ENCODE data around the gene ADGRV1. TPM values are rescaled to one million over a fixed set of nuclear protein-coding genes. Genes with fewer than 3 reads are reported as not detected.

Gene ADGRV1
- total and polyA plus RNA-seq, 4 donors = 0.36 to 0.64 (median 0.50) TPM

- ATAC-seq (ENCODE audit: low FRiP score) (no peak), DNase-seq (no peak)
- H3K9me3 ChIP-seq (ENCODE audit: control insufficient read depth, low read length) = no peaks in the 10 kb centered on the region
- intact Hi-C loops (cut with DNase I) = no loop called here
- no peak overlapping the region for H3K27ac ChIP-seq (ENCODE audit: low read depth in 1 of 2, low read length in 2 of 2)
- H3K4me3 ChIP-seq (ENCODE audit: low read length in 2 of 2) = no peak overlapping the region
- 62 to 70% methylated on average over 1 of the region's 1 CpG for WGBS, 2 donors
- H3K36me3 ChIP-seq (ENCODE audit: control insufficient read depth in 1 of 2, insufficient read depth in 2 of 2, low read length in 1 of 2) = no peaks in the 10 kb centered on the region
- H3K4me1 ChIP-seq (ENCODE audit: control insufficient read depth in 1 of 2, insufficient read depth in 2 of 2, low read length in 2 of 2) = peaks cover 3 to 4% of the 10 kb centered on the region in 2 donors
- H3K27me3 ChIP-seq (ENCODE audit: control insufficient read depth in 1 of 2, insufficient read depth in 2 of 2, low read length in 1 of 2) = no peaks in the 10 kb centered on the region
Observed at GRCh38 chr5:91168859-91169258, 610.3 kb downstream of the ADGRV1 start.

DNA sequence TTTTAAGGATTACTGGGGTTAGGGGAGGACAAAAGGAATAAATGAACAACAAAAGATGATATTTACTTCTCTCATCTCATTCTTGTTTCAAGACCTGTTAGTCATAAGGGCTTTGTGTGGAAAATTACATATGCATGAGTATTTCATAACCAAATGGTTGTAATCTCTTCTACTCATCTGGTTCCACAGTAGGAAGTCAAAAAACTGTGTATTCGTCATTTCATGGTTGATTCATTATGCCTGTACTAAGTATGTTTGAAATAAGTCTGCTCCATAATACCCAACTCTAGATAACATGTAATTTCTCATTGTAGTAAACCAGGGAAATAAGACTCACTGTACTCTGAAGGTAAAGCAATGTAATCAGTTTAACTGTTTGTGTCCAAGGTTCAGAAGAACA is 611.7 kb downstream of the ADGRV1 start:
- no peaks in the 10 kb centered on the region for H3K36me3 ChIP-seq (ENCODE audit: control insufficient read depth in 1 of 2, insufficient read depth in 2 of 2, low read length in 1 of 2)
- no peak overlapping the region for H3K27ac ChIP-seq (ENCODE audit: low read depth in 1 of 2, low read length in 2 of 2)
- no peaks in the 10 kb centered on the region for H3K9me3 ChIP-seq (ENCODE audit: control insufficient read depth, low read length)
- 0% methylated on average over 1 of the region's 1 CpG for WGBS, 2 donors
- DNase-seq = no peak
- H3K4me3 ChIP-seq (ENCODE audit: low read length in 2 of 2) = no peak overlapping the region
- no peak for ATAC-seq (ENCODE audit: low FRiP score)
- intact Hi-C loops (cut with DNase I) = no loop called here
- no peaks in the 10 kb centered on the region for H3K27me3 ChIP-seq (ENCODE audit: control insufficient read depth in 1 of 2, insufficient read depth in 2 of 2, low read length in 1 of 2)
- peaks cover 0 to 1% of the 10 kb centered on the region in 2 donors for H3K4me1 ChIP-seq (ENCODE audit: control insufficient read depth in 1 of 2, insufficient read depth in 2 of 2, low read length in 2 of 2)

- Histone ChIP-seq H3K27me3 (ENCODE audit: control insufficient read depth in 1 of 2, insufficient read depth in 2 of 2, low read length in 1 of 2) (no peaks in the 10 kb centered on the region), H3K27ac (ENCODE audit: low read depth in 1 of 2, low read length in 2 of 2) (no peak overlapping the region), H3K4me1 (ENCODE audit: control insufficient read depth in 1 of 2, insufficient read depth in 2 of 2, low read length in 2 of 2) (peaks cover 0 to under 1% of the 10 kb centered on the region in 2 donors), H3K36me3 (ENCODE audit: control insufficient read depth in 1 of 2, insufficient read depth in 2 of 2, low read length in 1 of 2) (no peaks in the 10 kb centered on the region), H3K9me3 (ENCODE audit: control insufficient read depth, low read length) (no peaks in the 10 kb centered on the region), H3K4me3 (ENCODE audit: low read length in 2 of 2) (no peak overlapping the region)
- ATAC-seq (ENCODE audit: low FRiP score) (no peak), DNase-seq (no peak)
- intact Hi-C loops (cut with DNase I) = no loop called here
- 75 to 86% methylated on average over 2 of the region's 2 CpGs for WGBS, 2 donors
Observed at GRCh38 chr5:91171322-91171721, 612.7 kb downstream of the ADGRV1 start.

DNA sequence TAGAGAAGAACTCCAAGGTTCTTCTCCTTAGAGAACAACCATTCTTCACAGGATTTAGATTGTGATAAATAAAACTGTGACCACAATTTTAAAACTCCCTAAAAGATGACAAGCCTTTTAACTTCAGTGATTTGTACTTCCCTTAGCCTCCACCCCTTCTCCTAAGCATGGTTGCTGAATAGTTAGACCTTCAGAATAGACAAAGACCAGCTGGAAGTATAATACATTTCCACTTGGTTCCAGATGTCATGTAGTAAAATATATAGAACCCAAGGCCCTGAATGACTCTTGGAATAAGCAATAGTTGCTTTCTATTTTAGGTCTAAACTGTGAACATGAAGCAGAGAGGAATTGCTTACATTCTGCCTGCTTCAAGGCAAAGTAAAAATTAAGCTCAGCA is 615.8 kb downstream of the ADGRV1 start:
- Histone ChIP-seq H3K4me1 (ENCODE audit: control insufficient read depth in 1 of 2, insufficient read depth in 2 of 2, low read length in 2 of 2) (no peaks in the 10 kb centered on the region), H3K36me3 (ENCODE audit: control insufficient read depth in 1 of 2, insufficient read depth in 2 of 2, low read length in 1 of 2) (no peaks in the 10 kb centered on the region), H3K27me3 (ENCODE audit: control insufficient read depth in 1 of 2, insufficient read depth in 2 of 2, low read length in 1 of 2) (no peaks in the 10 kb centered on the region), H3K4me3 (ENCODE audit: low read length in 2 of 2) (no peak overlapping the region), H3K27ac (ENCODE audit: low read depth in 1 of 2, low read length in 2 of 2) (no peak overlapping the region), H3K9me3 (ENCODE audit: control insufficient read depth, low read length) (no peaks in the 10 kb centered on the region)
- ATAC-seq (ENCODE audit: low FRiP score) = no peak
- no peak for DNase-seq
- intact Hi-C loops (cut with DNase I) = no loop called here

DNA sequence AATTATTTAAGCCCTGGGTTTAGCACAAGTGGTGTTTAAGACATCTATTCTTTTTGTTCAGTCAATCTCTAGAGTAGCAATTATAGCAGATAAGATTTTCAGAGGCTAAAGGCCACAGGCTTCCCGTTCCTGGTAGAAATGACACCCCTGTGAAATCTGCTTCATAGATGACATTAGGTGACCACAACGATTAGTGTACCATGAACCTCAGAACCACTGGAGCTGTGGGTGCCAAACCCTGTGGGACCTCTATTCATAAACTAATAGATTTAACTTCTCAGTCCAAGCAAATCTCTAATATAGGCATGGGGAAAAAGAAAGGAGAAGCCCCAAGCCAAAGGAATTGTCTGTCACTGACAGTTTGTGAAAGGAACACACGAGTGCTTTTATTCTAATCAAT is 617.1 kb downstream of the ADGRV1 start:
- H3K27ac ChIP-seq (ENCODE audit: low read depth in 1 of 2, low read length in 2 of 2) = no peak overlapping the region
- no peaks in the 10 kb centered on the region for H3K36me3 ChIP-seq (ENCODE audit: control insufficient read depth in 1 of 2, insufficient read depth in 2 of 2, low read length in 1 of 2)
- no peak for ATAC-seq (ENCODE audit: low FRiP score)
- WGBS, 2 donors = 82 to 83% methylated on average over 3 of the region's 3 CpGs
- no peaks in the 10 kb centered on the region for H3K4me1 ChIP-seq (ENCODE audit: control insufficient read depth in 1 of 2, insufficient read depth in 2 of 2, low read length in 2 of 2)
- no peak for DNase-seq
- H3K27me3 ChIP-seq (ENCODE audit: control insufficient read depth in 1 of 2, insufficient read depth in 2 of 2, low read length in 1 of 2) = no peaks in the 10 kb centered on the region
- intact Hi-C loops (cut with DNase I) = no loop called here
- no peak overlapping the region for H3K4me3 ChIP-seq (ENCODE audit: low read length in 2 of 2)
- no peaks in the 10 kb centered on the region for H3K9me3 ChIP-seq (ENCODE audit: control insufficient read depth, low read length)

GRCh38 chr5:91176288-91177016 is 617.9 kb downstream of the ADGRV1 start:
- intact Hi-C loops (cut with DNase I) = no loop called here
- no peaks in the 10 kb centered on the region for H3K36me3 ChIP-seq (ENCODE audit: control insufficient read depth in 1 of 2, insufficient read depth in 2 of 2, low read length in 1 of 2)
- DNase-seq (no peak), ATAC-seq (ENCODE audit: low FRiP score) (no peak)
- H3K27me3 ChIP-seq (ENCODE audit: control insufficient read depth in 1 of 2, insufficient read depth in 2 of 2, low read length in 1 of 2) = no peaks in the 10 kb centered on the region
- no peak overlapping the region for H3K4me3 ChIP-seq (ENCODE audit: low read length in 2 of 2)
- no peaks in the 10 kb centered on the region for H3K4me1 ChIP-seq (ENCODE audit: control insufficient read depth in 1 of 2, insufficient read depth in 2 of 2, low read length in 2 of 2)
- WGBS, 2 donors = 57 to 62% methylated on average over 6 of the region's 6 CpGs
- H3K27ac ChIP-seq (ENCODE audit: low read depth in 1 of 2, low read length in 2 of 2) = no peak overlapping the region
- no peaks in the 10 kb centered on the region for H3K9me3 ChIP-seq (ENCODE audit: control insufficient read depth, low read length)

DNA sequence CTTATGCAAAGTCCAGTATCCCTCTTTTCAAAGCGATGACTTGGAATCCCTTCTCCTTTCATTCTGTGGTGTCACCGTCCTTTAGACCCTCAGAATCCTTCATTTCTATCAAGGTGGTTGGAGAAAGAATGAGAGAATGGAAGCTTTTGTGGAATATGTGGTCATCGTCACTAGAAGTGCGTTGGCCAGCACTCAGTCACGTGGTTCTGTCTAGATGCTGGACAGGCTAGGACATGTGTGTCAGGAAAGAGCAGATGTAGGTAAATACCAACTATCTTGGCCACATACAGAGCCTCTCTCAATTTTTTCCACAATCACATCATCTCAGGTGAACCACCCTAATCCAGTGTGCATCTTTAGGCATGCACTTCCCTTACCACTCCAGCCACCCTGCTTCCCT is 618.5 kb downstream of the ADGRV1 start:
- no peak overlapping the region for H3K27ac ChIP-seq (ENCODE audit: low read depth in 1 of 2, low read length in 2 of 2)
- DNase-seq (no peak), ATAC-seq (ENCODE audit: low FRiP score) (no peak)
- no peaks in the 10 kb centered on the region for H3K36me3 ChIP-seq (ENCODE audit: control insufficient read depth in 1 of 2, insufficient read depth in 2 of 2, low read length in 1 of 2)
- WGBS, 2 donors = 97 to 99% methylated on average over 5 of the region's 5 CpGs
- H3K4me3 ChIP-seq (ENCODE audit: low read length in 2 of 2) = no peak overlapping the region
- H3K27me3 ChIP-seq (ENCODE audit: control insufficient read depth in 1 of 2, insufficient read depth in 2 of 2, low read length in 1 of 2) = no peaks in the 10 kb centered on the region
- no peaks in the 10 kb centered on the region for H3K4me1 ChIP-seq (ENCODE audit: control insufficient read depth in 1 of 2, insufficient read depth in 2 of 2, low read length in 2 of 2)
- H3K9me3 ChIP-seq (ENCODE audit: control insufficient read depth, low read length) = no peaks in the 10 kb centered on the region
- intact Hi-C loops (cut with DNase I) = no loop called here

GRCh38 chr5:91177639-91178038 is 619.0 kb downstream of the ADGRV1 start:
- 65 to 66% methylated on average over 3 of the region's 3 CpGs for WGBS, 2 donors
- Histone ChIP-seq H3K36me3 (ENCODE audit: control insufficient read depth in 1 of 2, insufficient read depth in 2 of 2, low read length in 1 of 2) (no peaks in the 10 kb centered on the region), H3K4me1 (ENCODE audit: control insufficient read depth in 1 of 2, insufficient read depth in 2 of 2, low read length in 2 of 2) (no peaks in the 10 kb centered on the region), H3K27me3 (ENCODE audit: control insufficient read depth in 1 of 2, insufficient read depth in 2 of 2, low read length in 1 of 2) (no peaks in the 10 kb centered on the region), H3K9me3 (ENCODE audit: control insufficient read depth, low read length) (no peaks in the 10 kb centered on the region), H3K4me3 (ENCODE audit: low read length in 2 of 2) (no peak overlapping the region), H3K27ac (ENCODE audit: low read depth in 1 of 2, low read length in 2 of 2) (no peak overlapping the region)
- no peak for DNase-seq
- ATAC-seq (ENCODE audit: low FRiP score) = no peak
- intact Hi-C loops (cut with DNase I) = no loop called here

GRCh38 chr5:91178461-91178860 is 619.9 kb downstream of the ADGRV1 start:
- H3K4me1 ChIP-seq (ENCODE audit: control insufficient read depth in 1 of 2, insufficient read depth in 2 of 2, low read length in 2 of 2) = no peaks in the 10 kb centered on the region
- 54 to 61% methylated on average over 2 of the region's 2 CpGs for WGBS, 2 donors
- ATAC-seq (ENCODE audit: low FRiP score) = no peak
- H3K27ac ChIP-seq (ENCODE audit: low read depth in 1 of 2, low read length in 2 of 2) = no peak overlapping the region
- H3K27me3 ChIP-seq (ENCODE audit: control insufficient read depth in 1 of 2, insufficient read depth in 2 of 2, low read length in 1 of 2) = no peaks in the 10 kb centered on the region
- H3K9me3 ChIP-seq (ENCODE audit: control insufficient read depth, low read length) = no peaks in the 10 kb centered on the region
- no peaks in the 10 kb centered on the region for H3K36me3 ChIP-seq (ENCODE audit: control insufficient read depth in 1 of 2, insufficient read depth in 2 of 2, low read length in 1 of 2)
- H3K4me3 ChIP-seq (ENCODE audit: low read length in 2 of 2) = no peak overlapping the region
- intact Hi-C loops (cut with DNase I) = no loop called here
- no peak for DNase-seq

Data from aorta (tissue), 5 donors.